NT2/D1 (cell line): ENCODE results near the gene MMRN2.

Experiments
- DNase-seq: peaks from one replicate; pipeline ENCODE4 v3.0.0-alpha.2; 2011; ENCODE audit warnings: low read depth, low spot score
- H3K27me3 ChIP-seq: 2 replicates; pipeline ENCODE4 v1.6.0; 2011; ENCODE audit warnings: mild to moderate bottlenecking; ENCODE audit not compliant: insufficient read length, insufficient read depth
- H3K36me3 ChIP-seq: 2 replicates; pipeline ENCODE4 v1.6.1; 2011; ENCODE audit warnings: mild to moderate bottlenecking, low read length, mixed read lengths; ENCODE audit not compliant: insufficient read depth, insufficient read length
- H3K4me1 ChIP-seq: 2 replicates; pipeline ENCODE4 v1.5.1; 2011; ENCODE audit not compliant: insufficient read depth, insufficient read length
- H3K4me3 ChIP-seq: 2 replicates; pipeline ENCODE4 v1.5.1; 2011; ENCODE audit warnings: low read depth; ENCODE audit not compliant: insufficient read length
- H3K9ac ChIP-seq: 2 replicates; pipeline ENCODE4 v1.6.0; 2011; ENCODE audit warnings: low read depth; ENCODE audit not compliant: insufficient read length
- H3K9me3 ChIP-seq: 2 replicates; pipeline ENCODE4 v1.5.1; 2011; ENCODE audit warnings: mild to moderate bottlenecking, low read length; ENCODE audit not compliant: insufficient read depth
- SUZ12 ChIP-seq: IDR thresholded peaks from 2 replicates; pipeline ENCODE4 v1.6.1; 2011; ENCODE audit not compliant: insufficient read length, insufficient read depth; ENCODE audit errors: extremely low read depth
- YY1 ChIP-seq: IDR thresholded peaks from 2 replicates; pipeline ENCODE4 v1.6.1; 2011; ENCODE audit not compliant: insufficient read length, insufficient read depth
- ZNF274 ChIP-seq: IDR thresholded peaks from 2 replicates; pipeline ENCODE4 v1.6.1; 2011; ENCODE audit warnings: mild to moderate bottlenecking, low read depth, low read length

Gene MMRN2

DNA sequence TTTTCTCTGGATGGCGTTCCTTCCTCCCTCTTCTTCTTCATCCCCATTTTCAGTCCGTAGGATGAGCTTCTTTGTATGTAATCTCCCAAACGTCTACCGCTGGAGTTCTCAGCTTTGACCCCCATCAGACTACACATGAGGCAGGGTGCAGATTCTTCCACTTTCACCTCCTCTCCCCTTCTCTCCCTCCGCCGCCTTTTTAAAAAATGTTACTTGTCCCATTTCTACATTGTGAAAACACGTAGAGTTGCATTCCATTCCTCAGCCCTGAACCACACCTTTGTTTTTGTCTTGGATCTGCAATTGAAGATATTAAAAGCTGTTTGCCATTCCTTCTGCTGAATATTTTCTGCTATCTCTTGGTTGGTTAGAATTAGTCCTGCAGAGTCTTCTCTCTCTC lies 17.1 kb upstream of the MMRN2 start:
- TF ChIP-seq ZNF274 (no peak), SUZ12 (no peak), YY1 (no peak)
- H3K36me3 ChIP-seq, result no peaks in the 10 kb centered on the region
- H3K9me3 ChIP-seq, result no peaks in the 10 kb centered on the region
- H3K27me3 ChIP-seq, result peaks cover 7% of the 10 kb centered on the region
- no peak for DNase-seq
- H3K4me3 ChIP-seq, result no peak overlapping the region
- no peak overlapping the region for H3K9ac ChIP-seq
- peaks cover 9% of the 10 kb centered on the region for H3K4me1 ChIP-seq

DNA sequence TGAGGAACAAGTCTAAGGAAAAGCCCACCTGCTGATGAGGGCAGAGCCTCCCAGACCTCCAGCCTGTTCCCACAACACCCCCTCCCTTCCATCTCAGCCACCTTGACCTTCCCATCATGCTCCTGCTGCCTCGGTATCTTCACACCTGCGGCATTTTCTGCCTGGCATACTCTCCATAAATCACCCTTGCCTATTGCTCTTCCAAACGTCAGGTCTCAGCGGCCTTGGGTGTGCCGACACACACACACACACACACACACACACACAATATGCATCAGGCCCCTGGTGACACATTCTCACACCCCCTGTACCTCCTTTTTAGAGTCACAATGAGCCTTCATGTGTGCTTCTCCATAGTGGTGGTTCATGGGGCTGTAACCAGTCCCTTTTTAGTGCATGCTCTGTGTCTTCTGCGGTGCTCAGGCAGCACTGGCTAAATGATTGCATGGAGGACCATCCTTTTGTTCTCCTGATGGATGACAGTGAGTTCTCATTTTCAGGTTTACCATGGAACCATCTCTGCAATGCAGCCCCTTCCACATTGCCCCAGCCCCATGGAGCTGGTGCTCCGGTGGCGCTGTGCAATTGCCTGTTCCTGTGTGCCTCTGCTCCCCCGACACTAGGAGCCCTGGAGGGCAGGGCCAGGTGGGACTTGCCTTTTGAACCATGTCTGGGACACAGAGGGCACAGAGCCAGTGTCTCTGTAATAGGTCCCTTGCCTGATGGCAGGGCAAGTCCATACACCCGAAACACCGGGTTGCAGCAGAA lies 15.4 kb upstream of the MMRN2 start:
- no peak for DNase-seq
- peaks cover 11% of the 10 kb centered on the region for H3K4me1 ChIP-seq

DNA sequence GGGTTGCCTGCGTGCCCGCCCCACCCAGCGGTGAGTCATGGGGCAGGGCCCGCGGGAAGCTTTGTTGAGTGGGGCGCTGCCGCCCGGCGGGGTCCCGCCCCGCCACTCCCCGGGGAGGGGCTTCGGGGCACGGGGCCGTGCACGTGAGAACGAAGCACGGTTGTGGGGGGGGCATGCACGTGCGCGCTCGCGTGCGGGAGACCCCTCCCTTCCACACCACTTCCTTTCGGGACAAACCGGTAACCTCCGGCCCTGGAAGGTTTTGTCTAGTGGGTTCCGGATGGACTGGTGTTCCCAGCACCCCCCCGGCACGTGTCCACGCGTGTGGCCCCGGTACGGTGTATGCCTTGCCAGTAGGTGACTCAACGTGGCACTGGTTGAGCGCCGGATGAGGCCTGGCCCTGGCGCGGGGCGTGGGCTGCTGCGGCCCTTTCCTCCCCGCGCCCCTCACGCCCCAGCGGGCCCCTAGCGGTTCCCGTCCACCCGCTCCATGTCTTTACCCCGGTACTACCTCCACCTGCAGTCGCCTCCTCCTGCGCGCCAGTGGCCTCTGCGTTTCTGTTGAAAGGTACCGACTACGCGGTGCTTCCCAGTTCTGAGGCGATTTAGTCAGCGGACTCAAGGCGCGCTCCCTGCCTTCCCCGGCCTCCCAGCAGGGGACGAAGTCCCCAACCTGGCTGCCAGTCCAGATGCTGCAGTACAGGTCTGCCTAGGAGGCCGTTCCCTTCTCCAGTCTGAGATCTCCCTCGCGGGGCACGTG lies 14.0 kb upstream of the MMRN2 start:
- Histone ChIP-seq H3K9me3 (no peaks in the 10 kb centered on the region), H3K4me3 (peak overlapping the region; percentile 64), H3K9ac (peak overlapping the region; percentile 80), H3K4me1 (peaks cover 18% of the 10 kb centered on the region), H3K27me3 (peaks cover 7% of the 10 kb centered on the region), H3K36me3 (no peaks in the 10 kb centered on the region)
- TF ChIP-seq YY1 (no peak), ZNF274 (no peak), SUZ12 (no peak)
- no peak for DNase-seq

More for the DNA sequence above, 15.4 kb upstream of the MMRN2 start:
- TF ChIP-seq SUZ12, result no peak
- TF ChIP-seq YY1, result no peak
- no peak for TF ChIP-seq ZNF274
- Histone ChIP-seq H3K9ac (no peak overlapping the region), H3K4me3 (no peak overlapping the region), H3K36me3 (no peaks in the 10 kb centered on the region), H3K27me3 (peaks cover 7% of the 10 kb centered on the region), H3K9me3 (no peaks in the 10 kb centered on the region)

DNA sequence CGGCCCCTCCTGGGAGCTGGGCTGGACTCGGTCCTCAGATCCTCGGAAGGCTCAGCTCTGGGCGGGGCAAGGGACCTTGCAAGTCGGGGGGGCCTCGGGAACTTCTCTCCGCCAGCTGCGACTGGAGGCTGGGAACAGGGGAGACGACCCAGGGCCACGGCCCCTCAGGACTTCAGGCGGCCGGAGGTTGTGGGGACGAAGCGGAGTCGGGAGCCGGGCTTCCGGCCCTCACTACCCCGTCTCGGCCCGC lies 13.5 kb upstream of the MMRN2 start:
- peak overlapping the region; percentile 80 for H3K9ac ChIP-seq
- no peaks in the 10 kb centered on the region for H3K9me3 ChIP-seq
- peak overlapping the region; percentile 64 for H3K4me3 ChIP-seq
- H3K36me3 ChIP-seq, result no peaks in the 10 kb centered on the region
- H3K4me1 ChIP-seq, result peaks cover 18% of the 10 kb centered on the region
- H3K27me3 ChIP-seq, result peaks cover 7% of the 10 kb centered on the region
- no peak for TF ChIP-seq YY1
- no peak for TF ChIP-seq SUZ12
- DNase-seq, result no peak

DNA sequence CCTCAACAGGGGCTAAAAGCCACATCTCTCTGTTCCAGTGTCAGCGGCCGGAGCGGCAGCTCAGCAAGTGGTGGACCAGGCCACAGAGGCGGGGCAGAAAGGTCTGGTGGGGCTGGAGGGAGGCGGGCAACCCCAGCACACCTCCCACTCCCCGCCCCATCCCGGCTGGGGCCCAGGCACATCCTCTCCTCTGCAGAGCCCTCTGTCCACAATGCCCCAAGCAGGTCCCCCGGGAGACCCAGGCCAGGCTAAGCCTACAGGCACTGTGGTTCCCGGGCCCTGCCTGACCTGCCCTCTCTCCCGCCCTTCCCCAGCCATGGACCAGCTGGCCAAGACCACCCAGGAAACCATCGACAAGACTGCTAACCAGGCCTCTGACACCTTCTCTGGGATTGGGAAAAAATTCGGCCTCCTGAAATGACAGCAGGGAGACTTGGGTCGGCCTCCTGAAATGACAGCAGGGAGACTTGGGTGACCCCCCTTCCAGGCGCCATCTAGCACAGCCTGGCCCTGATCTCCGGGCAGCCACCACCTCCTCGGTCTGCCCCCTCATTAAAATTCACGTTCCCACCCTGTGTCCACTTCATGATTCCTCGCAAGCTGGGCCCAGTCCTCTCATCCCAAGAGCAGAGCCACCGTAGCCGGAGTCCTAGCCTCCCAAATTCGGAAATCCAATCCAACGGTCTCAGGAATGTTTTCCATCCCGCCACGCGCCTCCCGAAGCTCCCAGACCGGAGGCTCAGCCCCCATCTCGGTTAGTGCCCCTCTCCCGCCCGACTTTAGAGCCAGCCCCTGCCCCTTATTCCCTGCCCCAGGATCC lies 13.0 kb upstream of the MMRN2 start:
- DNase-seq, result no peak
- H3K36me3 ChIP-seq, result no peaks in the 10 kb centered on the region
- peaks cover 7% of the 10 kb centered on the region for H3K27me3 ChIP-seq
- H3K9me3 ChIP-seq, result no peaks in the 10 kb centered on the region
- TF ChIP-seq SUZ12 (no peak), YY1 (no peak), ZNF274 (no peak)
- peak overlapping the region; percentile 64 for H3K4me3 ChIP-seq
- H3K4me1 ChIP-seq, result peaks cover 18% of the 10 kb centered on the region
- H3K9ac ChIP-seq, result peak overlapping the region; percentile 80

DNA sequence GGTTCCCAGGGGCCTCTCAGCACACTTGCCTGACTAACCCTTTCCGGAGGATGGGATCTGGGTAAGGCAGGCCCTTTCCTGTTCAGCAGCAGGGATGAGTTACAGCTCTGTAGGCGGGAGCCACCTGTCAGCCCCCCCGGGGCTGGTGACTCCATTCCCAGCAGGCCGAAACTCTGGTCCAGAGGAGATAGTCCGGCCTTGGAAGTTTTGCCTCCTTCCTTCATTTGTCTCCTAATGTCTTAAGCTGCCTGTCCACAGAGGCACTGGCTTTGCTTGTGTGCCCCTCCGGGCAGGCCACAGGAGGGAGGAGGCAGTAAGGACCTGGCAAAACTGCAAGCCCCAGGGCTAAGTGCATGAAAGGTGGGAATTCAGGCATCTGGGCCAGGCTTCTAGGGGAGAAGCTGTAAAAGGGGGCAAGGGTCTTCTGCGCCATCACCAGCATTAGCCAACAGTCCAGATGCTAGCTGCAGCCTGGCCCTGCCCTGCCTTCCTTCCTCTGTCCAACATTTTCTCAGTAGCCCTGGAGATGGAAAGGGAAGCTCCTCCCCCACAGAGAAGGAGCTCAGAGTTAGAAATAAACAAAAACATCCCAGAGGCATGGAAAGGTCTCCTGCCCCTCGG lies 12.1 kb upstream of the MMRN2 start:
- Histone ChIP-seq H3K36me3 (no peaks in the 10 kb centered on the region), H3K9ac (peak overlapping the region; percentile 21), H3K9me3 (no peaks in the 10 kb centered on the region), H3K4me1 (peaks cover 20% of the 10 kb centered on the region), H3K27me3 (peaks cover 7% of the 10 kb centered on the region), H3K4me3 (peak overlapping the region; percentile 64)
- no peak for DNase-seq
- no peak for TF ChIP-seq YY1
- TF ChIP-seq SUZ12, result no peak
- no peak for TF ChIP-seq ZNF274
